Metanephros (tissue), 1 donor: ENCODE results near the gene ACE2. TPM values are rescaled to one million over a fixed set of nuclear protein-coding genes. Genes with fewer than 3 reads are reported as not detected.

Source experiments
- total RNA-seq: library from RNA; depleted of rRNA; stranded (reverse); fragments of >200 nt; gene quantifications from one replicate; pipeline ENCODE4 v1.2.3, GENCODE V29; 2014

The ACE2 gene
- 16.9 TPM for total RNA-seq

DNA sequence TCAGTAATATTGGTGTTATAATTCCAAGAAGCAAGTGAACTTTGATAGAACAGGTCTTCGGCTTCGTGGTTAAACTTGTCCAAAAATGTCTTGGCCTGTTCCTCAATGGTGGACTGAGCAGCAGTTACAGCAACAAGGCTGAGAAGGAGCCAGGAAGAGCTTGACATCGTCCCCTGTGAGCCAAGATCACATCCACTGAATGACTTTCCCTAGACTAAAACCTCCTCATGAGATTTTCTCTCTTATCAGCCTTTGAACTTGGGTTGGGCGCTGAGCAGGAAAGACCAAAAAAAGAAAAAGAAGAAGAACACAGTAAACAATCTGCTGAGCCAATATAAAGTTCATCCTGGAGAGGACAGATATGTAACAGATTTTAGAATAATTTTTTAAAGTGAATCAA is at the start of gene ACE2:
ACE2 (minus strand) TSS at position 216 of the 400 bp plus-strand sequence; CDS start at position 167, 49 bp downstream.

Other genes starting within 250 kb of the ACE2 start
- gene VEGFD, start 216.5 kb downstream of the ACE2 start, total RNA-seq, result 0.58 TPM
- 4.1 TPM for gene PIR, start 107.6 kb downstream of the ACE2 start, total RNA-seq
- 0.70 TPM for gene BMX, start 100.2 kb downstream of the ACE2 start, total RNA-seq
- gene CLTRN, start 63.8 kb upstream of the ACE2 start, total RNA-seq, result 10.3 TPM
- 13.7 TPM for gene CA5B, start 137.3 kb upstream of the ACE2 start, total RNA-seq
- 3.9 TPM for gene ZRSR2, start 189.5 kb upstream of the ACE2 start, total RNA-seq